GM23338 (cell line): Measurements from ENCODE around the gene TMEM139. TPM values are rescaled to one million over a fixed set of nuclear protein-coding genes. Genes with fewer than 3 reads are reported as not detected.

Experiments
- ATAC-seq: fragments of 200-7000 bp; cut with Tn5 transposase; 3 replicates; pipeline ENCODE4 v1.9.1; 2020
- DNase-seq: peaks from one replicate; pipeline ENCODE4 v3.0.0-alpha.2; 2015; ENCODE audit warnings: low spot score
- H2AFZ ChIP-seq: fragments of 200-600 bp; sonication (generic); 2 replicates; pipeline ENCODE4 v1.8.0; 2016; ENCODE audit warnings: antibody characterized with exemption, mild to moderate bottlenecking, moderate library complexity
- H3F3A ChIP-seq: fragments of 200-600 bp; sonication (generic); replicated peaks from 2 replicates; pipeline ENCODE4 v1.8.0; 2017; ENCODE audit warnings: antibody characterized with exemption, mixed run types, low read depth
- H3K27ac ChIP-seq: fragments of 200-600 bp; sonication (generic); 2 replicates; pipeline ENCODE4 v1.6.1; 2016; ENCODE audit warnings: low read depth
- H3K27me3 ChIP-seq: fragments of 200-600 bp; sonication (generic); 2 replicates; pipeline ENCODE4 v1.8.0; 2016; ENCODE audit warnings: mild to moderate bottlenecking, mixed run types, moderate library complexity; ENCODE audit not compliant: insufficient read depth
- H3K36me3 ChIP-seq: fragments of 200-600 bp; sonication (generic); 2 replicates; pipeline ENCODE4 v1.8.0; 2016; ENCODE audit warnings: mild to moderate bottlenecking; ENCODE audit not compliant: insufficient read depth
- H3K4me1 ChIP-seq: fragments of 200-600 bp; sonication (generic); 2 replicates; pipeline ENCODE4 v1.8.0; 2016; ENCODE audit warnings: mild to moderate bottlenecking, moderate library complexity; ENCODE audit not compliant: insufficient read depth
- H3K4me2 ChIP-seq: fragments of 200-600 bp; sonication (generic); 2 replicates; pipeline ENCODE4 v1.7.1; 2017; ENCODE audit warnings: mixed run types
- H3K4me3 ChIP-seq: fragments of 200-600 bp; sonication (generic); 2 replicates; pipeline ENCODE4 v1.6.1; 2016; ENCODE audit warnings: mixed run types
- H3K79me2 ChIP-seq: fragments of 200-600 bp; sonication (generic); replicated peaks from 2 replicates; pipeline ENCODE4 v1.8.0; 2017; ENCODE audit warnings: mild to moderate bottlenecking; ENCODE audit not compliant: insufficient read depth
- H3K9me2 ChIP-seq: fragments of 200-600 bp; sonication (generic); 2 replicates; pipeline ENCODE4 v1.8.0; 2017; ENCODE audit not compliant: insufficient read depth
- H4K20me1 ChIP-seq: fragments of 200-600 bp; sonication (generic); replicated peaks from 2 replicates; pipeline ENCODE4 v1.8.0; 2017; ENCODE audit warnings: mild to moderate bottlenecking; ENCODE audit not compliant: insufficient read depth
- H3K27ac Mint-ChIP-seq: 2 replicates; pipeline ENCODE4 v1.8.0; 2020; ENCODE audit warnings: inconsistent platforms, mild to moderate bottlenecking, moderate library complexity, mixed read lengths
- H3K27me3 Mint-ChIP-seq: 3 replicates; pipeline ENCODE4 v1.8.0; 2022; ENCODE audit warnings: low read depth, mild to moderate bottlenecking, moderate library complexity, mixed read lengths, inconsistent platforms; ENCODE audit not compliant: insufficient read depth, poor library complexity
- H3K36me3 Mint-ChIP-seq: 3 replicates; pipeline ENCODE4 v1.8.0; 2021; ENCODE audit warnings: low read depth, mild to moderate bottlenecking, inconsistent platforms, moderate library complexity, mixed read lengths
- H3K4me1 Mint-ChIP-seq: 3 replicates; pipeline ENCODE4 v1.8.0; 2020; ENCODE audit warnings: mild to moderate bottlenecking, inconsistent platforms, mixed read lengths
- H3K4me3 Mint-ChIP-seq: 3 replicates; pipeline ENCODE4 v1.8.0; 2021; ENCODE audit warnings: moderate library complexity, mild to moderate bottlenecking, inconsistent platforms, mixed read lengths
- H3K9me3 Mint-ChIP-seq: 3 replicates; pipeline ENCODE4 v1.8.0; 2020; ENCODE audit warnings: moderate library complexity, mild to moderate bottlenecking, inconsistent platforms, mixed read lengths
- CREB1 ChIP-seq: fragments of 250-450 bp; sonication (Bioruptor Pico); IDR thresholded peaks from 2 replicates; pipeline ENCODE4 v1.5.0; 2020; ENCODE audit warnings: low read depth, mild to moderate bottlenecking, moderate library complexity
- EZH2 ChIP-seq: fragments of 200-600 bp; sonication (generic); IDR thresholded peaks from one replicate; pipeline ENCODE4 v1.8.0; 2017; ENCODE audit warnings: antibody characterized with exemption, mild to moderate bottlenecking, low read depth; ENCODE audit not compliant: unreplicated experiment
- EZH2phosphoT487 ChIP-seq: fragments of 200-600 bp; sonication (generic); IDR thresholded peaks from one replicate; pipeline ENCODE4 v1.8.1; 2018; ENCODE audit warnings: antibody characterized with exemption; ENCODE audit not compliant: unreplicated experiment
- JUNB ChIP-seq: IDR thresholded peaks from one replicate; pipeline ENCODE4 v1.6.1; 2016; ENCODE audit warnings: antibody characterized with exemption; ENCODE audit not compliant: unreplicated experiment
- NANOG ChIP-seq: IDR thresholded peaks from 2 replicates; pipeline ENCODE4 v1.6.1; 2016; ENCODE audit warnings: antibody characterized with exemption, borderline replicate concordance
- POLR2AphosphoS5 ChIP-seq: IDR thresholded peaks from 2 replicates; pipeline ENCODE4 v1.6.1; 2016; ENCODE audit warnings: antibody characterized with exemption, low read depth
- ZNF114 ChIP-seq: fragments of 250-450 bp; sonication (Bioruptor Pico); IDR thresholded peaks from 2 replicates; pipeline ENCODE4 v1.5.0; 2020; ENCODE audit warnings: mild to moderate bottlenecking, moderate library complexity
- ZNF331 ChIP-seq: fragments of 250-450 bp; sonication (Bioruptor Pico); IDR thresholded peaks from 2 replicates; pipeline ENCODE4 v1.5.0; 2020; ENCODE audit warnings: low read depth, mild to moderate bottlenecking, moderate library complexity
- polyA plus RNA-seq: library from polyadenylated mRNA; unstranded; fragments of >200 nt; fragmentation: Nextera tagmentation; extraction: Ambion mirVana; gene quantifications from 2 replicates; pipeline ENCODE4 v1.2.1, GENCODE V29; 2016
- total RNA-seq: library from RNA; depleted of rRNA; stranded (reverse); fragments of >200 nt; shearing (Covaris generic); gene quantifications from 2 replicates; pipeline ENCODE4 v1.2.3, GENCODE V29; 2014
- TF ChIP-seq, protein P1 (sequence below): fragments of 250-450 bp; sonication (Bioruptor Pico); IDR thresholded peaks from 2 replicates; pipeline ENCODE4 v1.5.0; 2020; ENCODE audit warnings: mild to moderate bottlenecking, moderate library complexity
- TF ChIP-seq, protein P2 (sequence below): IDR thresholded peaks from one replicate; pipeline ENCODE4 v1.6.1; 2018; ENCODE audit warnings: antibody characterized with exemption; ENCODE audit not compliant: unreplicated experiment
- TF ChIP-seq, protein P3 (sequence below), 2 experiments: fragments of 200-600 bp in 1 of 2; sonication (generic) in 1 of 2; conservative IDR thresholded peaks; 2 replicates each; pipeline versions ENCODE4 v1.5.1 to v1.6.1; 2016 to 2017; ENCODE audit warnings: antibody characterized with exemption in 2 of 2, low read depth in 2 of 2, mild to moderate bottlenecking in 2 of 2, moderate library complexity in 1 of 2

The TMEM139 gene
- total and polyA plus RNA-seq, 2 experiments from 2014 or later, result 3.3 to 3.6 TPM

DNA sequence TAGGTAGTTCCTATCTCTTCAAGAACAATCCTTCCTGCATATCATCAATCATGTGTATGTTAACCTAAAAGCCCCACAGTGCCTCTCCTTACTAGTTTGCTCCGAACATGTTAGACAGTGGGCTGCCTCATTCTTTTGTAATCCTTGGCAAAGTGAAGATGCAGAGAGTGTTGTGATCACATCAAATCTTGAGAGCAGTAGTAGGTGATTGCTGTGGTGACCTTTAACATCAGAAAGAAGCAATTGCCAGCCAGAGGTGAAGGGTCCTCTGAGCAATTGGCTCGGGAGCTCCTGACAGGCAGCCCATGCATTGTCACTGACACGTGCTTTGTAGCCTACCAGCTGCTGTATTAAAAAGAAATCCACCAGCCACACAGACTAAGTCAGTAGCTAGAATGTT lies 41.1 kb upstream of the TMEM139 start (continued):
- TF ChIP-seq, protein P1, sequence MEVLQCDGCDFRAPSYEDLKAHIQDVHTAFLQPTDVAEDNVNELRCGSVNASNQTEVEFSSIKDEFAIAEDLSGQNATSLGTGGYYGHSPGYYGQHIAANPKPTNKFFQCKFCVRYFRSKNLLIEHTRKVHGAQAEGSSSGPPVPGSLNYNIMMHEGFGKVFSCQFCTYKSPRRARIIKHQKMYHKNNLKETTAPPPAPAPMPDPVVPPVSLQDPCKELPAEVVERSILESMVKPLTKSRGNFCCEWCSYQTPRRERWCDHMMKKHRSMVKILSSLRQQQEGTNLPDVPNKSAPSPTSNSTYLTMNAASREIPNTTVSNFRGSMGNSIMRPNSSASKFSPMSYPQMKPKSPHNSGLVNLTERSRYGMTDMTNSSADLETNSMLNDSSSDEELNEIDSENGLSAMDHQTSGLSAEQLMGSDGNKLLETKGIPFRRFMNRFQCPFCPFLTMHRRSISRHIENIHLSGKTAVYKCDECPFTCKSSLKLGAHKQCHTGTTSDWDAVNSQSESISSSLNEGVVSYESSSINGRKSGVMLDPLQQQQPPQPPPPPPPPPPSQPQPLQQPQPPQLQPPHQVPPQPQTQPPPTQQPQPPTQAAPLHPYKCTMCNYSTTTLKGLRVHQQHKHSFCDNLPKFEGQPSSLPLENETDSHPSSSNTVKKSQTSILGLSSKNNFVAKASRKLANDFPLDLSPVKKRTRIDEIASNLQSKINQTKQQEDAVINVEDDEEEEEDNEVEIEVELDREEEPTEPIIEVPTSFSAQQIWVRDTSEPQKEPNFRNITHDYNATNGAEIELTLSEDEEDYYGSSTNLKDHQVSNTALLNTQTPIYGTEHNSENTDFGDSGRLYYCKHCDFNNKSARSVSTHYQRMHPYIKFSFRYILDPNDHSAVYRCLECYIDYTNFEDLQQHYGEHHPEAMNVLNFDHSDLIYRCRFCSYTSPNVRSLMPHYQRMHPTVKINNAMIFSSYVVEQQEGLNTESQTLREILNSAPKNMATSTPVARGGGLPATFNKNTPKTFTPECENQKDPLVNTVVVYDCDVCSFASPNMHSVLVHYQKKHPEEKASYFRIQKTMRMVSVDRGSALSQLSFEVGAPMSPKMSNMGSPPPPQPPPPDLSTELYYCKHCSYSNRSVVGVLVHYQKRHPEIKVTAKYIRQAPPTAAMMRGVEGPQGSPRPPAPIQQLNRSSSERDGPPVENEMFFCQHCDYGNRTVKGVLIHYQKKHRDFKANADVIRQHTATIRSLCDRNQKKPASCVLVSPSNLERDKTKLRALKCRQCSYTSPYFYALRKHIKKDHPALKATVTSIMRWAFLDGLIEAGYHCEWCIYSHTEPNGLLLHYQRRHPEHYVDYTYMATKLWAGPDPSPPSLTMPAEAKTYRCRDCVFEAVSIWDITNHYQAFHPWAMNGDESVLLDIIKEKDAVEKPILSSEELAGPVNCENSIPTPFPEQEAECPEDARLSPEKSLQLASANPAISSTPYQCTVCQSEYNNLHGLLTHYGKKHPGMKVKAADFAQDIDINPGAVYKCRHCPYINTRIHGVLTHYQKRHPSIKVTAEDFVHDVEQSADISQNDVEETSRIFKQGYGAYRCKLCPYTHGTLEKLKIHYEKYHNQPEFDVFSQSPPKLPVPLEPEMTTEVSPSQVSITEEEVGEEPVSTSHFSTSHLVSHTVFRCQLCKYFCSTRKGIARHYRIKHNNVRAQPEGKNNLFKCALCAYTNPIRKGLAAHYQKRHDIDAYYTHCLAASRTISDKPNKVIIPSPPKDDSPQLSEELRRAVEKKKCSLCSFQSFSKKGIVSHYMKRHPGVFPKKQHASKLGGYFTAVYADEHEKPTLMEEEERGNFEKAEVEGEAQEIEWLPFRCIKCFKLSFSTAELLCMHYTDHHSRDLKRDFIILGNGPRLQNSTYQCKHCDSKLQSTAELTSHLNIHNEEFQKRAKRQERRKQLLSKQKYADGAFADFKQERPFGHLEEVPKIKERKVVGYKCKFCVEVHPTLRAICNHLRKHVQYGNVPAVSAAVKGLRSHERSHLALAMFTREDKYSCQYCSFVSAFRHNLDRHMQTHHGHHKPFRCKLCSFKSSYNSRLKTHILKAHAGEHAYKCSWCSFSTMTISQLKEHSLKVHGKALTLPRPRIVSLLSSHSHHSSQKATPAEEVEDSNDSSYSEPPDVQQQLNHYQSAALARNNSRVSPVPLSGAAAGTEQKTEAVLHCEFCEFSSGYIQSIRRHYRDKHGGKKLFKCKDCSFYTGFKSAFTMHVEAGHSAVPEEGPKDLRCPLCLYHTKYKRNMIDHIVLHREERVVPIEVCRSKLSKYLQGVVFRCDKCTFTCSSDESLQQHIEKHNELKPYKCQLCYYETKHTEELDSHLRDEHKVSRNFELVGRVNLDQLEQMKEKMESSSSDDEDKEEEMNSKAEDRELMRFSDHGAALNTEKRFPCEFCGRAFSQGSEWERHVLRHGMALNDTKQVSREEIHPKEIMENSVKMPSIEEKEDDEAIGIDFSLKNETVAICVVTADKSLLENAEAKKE (CRISPR knock-in tag), result no peak

DNA sequence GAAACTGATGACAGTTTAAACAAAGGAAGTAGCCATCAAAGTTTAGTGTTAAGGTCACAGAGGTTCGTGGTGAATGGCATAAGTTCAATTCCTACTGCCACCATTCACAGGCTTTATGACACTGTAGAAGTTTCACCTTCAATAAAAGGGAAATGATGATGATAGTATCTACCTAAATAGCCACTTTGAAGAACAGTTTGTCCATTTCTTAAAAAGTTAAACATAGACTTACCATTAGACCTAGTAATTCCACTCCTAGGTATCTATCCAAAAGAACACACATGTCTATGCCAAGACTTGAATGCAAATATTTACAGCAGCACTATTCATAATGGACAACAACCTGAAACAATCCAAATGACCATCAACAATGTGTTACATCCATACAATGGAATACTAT lies 40.4 kb upstream of the TMEM139 start:
- Histone ChIP-seq H2AFZ (no peak overlapping the region), H3F3A (no peaks in the 10 kb centered on the region), H3K79me2 (no peaks in the 10 kb centered on the region), H3K4me3 (no peak overlapping the region), H3K9me2 (no peaks in the 10 kb centered on the region), H3K4me2 (no peak overlapping the region), H3K36me3 (no peaks in the 10 kb centered on the region), H3K27ac (no peak overlapping the region), H4K20me1 (no peaks in the 10 kb centered on the region), H3K27me3 (no peaks in the 10 kb centered on the region), H3K4me1 (no peaks in the 10 kb centered on the region)
- DNase-seq, result no peak
- no peak overlapping the region for H3K4me3 Mint-ChIP-seq
- ATAC-seq, result no peak
- no peaks in the 10 kb centered on the region for H3K9me3 Mint-ChIP-seq
- H3K27ac Mint-ChIP-seq, result no peak overlapping the region
- no peaks in the 10 kb centered on the region; the same call in 2 of the 3 replicates for H3K4me1 Mint-ChIP-seq
- no peaks in the 10 kb centered on the region for H3K36me3 Mint-ChIP-seq
- H3K27me3 Mint-ChIP-seq, result no peaks in the 10 kb centered on the region
- TF ChIP-seq CREB1 (CRISPR knock-in tag), result no peak
- no peak for TF ChIP-seq EZH2phosphoT487
- TF ChIP-seq NANOG, result no peak
- TF ChIP-seq, protein P2, sequence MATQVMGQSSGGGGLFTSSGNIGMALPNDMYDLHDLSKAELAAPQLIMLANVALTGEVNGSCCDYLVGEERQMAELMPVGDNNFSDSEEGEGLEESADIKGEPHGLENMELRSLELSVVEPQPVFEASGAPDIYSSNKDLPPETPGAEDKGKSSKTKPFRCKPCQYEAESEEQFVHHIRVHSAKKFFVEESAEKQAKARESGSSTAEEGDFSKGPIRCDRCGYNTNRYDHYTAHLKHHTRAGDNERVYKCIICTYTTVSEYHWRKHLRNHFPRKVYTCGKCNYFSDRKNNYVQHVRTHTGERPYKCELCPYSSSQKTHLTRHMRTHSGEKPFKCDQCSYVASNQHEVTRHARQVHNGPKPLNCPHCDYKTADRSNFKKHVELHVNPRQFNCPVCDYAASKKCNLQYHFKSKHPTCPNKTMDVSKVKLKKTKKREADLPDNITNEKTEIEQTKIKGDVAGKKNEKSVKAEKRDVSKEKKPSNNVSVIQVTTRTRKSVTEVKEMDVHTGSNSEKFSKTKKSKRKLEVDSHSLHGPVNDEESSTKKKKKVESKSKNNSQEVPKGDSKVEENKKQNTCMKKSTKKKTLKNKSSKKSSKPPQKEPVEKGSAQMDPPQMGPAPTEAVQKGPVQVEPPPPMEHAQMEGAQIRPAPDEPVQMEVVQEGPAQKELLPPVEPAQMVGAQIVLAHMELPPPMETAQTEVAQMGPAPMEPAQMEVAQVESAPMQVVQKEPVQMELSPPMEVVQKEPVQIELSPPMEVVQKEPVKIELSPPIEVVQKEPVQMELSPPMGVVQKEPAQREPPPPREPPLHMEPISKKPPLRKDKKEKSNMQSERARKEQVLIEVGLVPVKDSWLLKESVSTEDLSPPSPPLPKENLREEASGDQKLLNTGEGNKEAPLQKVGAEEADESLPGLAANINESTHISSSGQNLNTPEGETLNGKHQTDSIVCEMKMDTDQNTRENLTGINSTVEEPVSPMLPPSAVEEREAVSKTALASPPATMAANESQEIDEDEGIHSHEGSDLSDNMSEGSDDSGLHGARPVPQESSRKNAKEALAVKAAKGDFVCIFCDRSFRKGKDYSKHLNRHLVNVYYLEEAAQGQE, result no peak
- no peak for TF ChIP-seq ZNF114 (CRISPR knock-in tag)
- TF ChIP-seq EZH2, result no peak
- no peak for TF ChIP-seq POLR2AphosphoS5
- TF ChIP-seq, protein P3, sequence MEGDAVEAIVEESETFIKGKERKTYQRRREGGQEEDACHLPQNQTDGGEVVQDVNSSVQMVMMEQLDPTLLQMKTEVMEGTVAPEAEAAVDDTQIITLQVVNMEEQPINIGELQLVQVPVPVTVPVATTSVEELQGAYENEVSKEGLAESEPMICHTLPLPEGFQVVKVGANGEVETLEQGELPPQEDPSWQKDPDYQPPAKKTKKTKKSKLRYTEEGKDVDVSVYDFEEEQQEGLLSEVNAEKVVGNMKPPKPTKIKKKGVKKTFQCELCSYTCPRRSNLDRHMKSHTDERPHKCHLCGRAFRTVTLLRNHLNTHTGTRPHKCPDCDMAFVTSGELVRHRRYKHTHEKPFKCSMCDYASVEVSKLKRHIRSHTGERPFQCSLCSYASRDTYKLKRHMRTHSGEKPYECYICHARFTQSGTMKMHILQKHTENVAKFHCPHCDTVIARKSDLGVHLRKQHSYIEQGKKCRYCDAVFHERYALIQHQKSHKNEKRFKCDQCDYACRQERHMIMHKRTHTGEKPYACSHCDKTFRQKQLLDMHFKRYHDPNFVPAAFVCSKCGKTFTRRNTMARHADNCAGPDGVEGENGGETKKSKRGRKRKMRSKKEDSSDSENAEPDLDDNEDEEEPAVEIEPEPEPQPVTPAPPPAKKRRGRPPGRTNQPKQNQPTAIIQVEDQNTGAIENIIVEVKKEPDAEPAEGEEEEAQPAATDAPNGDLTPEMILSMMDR (conservative IDR thresholded peaks at IDR 0.05; ENCODE audit: low read depth in 2 of 2), result no peak
- TF ChIP-seq JUNB, result no peak
- TF ChIP-seq ZNF331 (CRISPR knock-in tag), result no peak
